Frontal cortex (tissue), 4 donors: ENCODE results near the gene KLHDC8A. TPM values are rescaled to one million over a fixed set of nuclear protein-coding genes. Genes with fewer than 3 reads are reported as not detected.

ENCODE experiments used
- DNase-seq, 2 donors: peaks; one replicate each; pipeline ENCODE4 v3.0.0; 2012; ENCODE audit warnings: low spot score in 2 of 2
- FAIRE-seq: peaks from 2 replicates; lab custom pipeline; 2012; peaks lifted over from hg19 to GRCh38; lab: Jason Lieb, UNC
- total RNA-seq: library from RNA; depleted of rRNA; stranded (reverse); fragments of >200 nt; gene quantifications from one replicate; pipeline ENCODE4 v1.2.3, GENCODE V29; 2014
- donor health status: control.
- donor health status: control.
- donor health status: control.

KLHDC8A gene
- total RNA-seq, 1 donor from 2014 or later: 16.7 TPM

DNA sequence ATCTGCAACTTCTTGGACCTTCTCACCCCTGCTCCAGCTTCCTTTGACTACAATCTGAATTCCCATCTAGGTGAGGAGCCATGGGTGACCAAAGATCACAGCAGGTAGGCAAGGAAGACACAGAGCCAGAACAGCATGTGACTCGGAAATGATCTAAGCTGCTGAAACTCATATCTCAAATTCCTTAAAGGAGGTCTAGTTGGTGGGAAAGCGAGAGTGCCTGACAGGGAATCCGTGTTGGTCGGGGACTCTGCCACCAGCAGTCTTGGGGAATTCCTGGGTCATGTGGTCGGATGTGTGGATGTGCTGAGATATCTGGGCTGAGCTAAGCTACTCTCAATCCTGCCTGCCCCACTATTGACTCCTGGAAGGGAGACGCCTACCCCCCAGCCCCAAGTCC is 31.9 kb downstream of the KLHDC8A start:
- FAIRE-seq: no peak
- no peak for DNase-seq

DNA sequence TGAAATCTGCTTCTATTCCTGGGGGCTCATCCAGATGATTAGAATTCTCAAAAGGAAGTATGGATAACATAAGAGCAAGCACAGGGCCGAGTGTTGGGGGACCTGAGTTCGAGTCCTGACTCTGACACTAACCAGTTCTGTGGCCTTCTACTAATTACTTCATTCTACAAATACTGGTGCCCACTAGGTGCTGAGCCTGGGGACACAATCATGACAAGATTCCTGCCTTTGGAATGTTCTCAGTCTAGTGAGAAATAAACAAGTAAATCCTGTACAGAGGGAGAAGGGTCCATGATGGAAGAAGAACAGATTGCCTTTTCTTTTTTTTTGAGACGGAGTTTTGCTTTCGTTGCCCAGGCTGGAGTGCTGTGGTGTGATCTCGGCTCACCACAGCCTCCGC is 32.9 kb downstream of the KLHDC8A start:
- FAIRE-seq (no peak), DNase-seq (no peak)

DNA sequence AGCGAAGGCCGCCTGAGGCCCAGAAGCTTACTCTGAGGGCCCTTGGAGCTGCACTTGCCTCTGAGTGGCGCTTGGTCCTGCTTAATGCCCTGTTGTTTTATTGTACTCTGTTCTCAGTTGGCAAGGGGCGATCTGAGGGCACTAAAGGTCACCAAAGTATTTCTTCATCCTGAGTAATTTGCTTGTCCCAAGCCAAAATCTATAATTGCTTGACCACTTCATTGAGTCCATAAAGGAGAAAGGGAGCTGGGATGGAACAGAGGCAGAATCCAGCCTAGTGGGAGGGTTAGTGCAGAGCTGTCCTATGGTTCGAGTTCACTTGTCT is 34.8 kb downstream of the KLHDC8A start:
- FAIRE-seq: no peak
- no peak for DNase-seq

DNA sequence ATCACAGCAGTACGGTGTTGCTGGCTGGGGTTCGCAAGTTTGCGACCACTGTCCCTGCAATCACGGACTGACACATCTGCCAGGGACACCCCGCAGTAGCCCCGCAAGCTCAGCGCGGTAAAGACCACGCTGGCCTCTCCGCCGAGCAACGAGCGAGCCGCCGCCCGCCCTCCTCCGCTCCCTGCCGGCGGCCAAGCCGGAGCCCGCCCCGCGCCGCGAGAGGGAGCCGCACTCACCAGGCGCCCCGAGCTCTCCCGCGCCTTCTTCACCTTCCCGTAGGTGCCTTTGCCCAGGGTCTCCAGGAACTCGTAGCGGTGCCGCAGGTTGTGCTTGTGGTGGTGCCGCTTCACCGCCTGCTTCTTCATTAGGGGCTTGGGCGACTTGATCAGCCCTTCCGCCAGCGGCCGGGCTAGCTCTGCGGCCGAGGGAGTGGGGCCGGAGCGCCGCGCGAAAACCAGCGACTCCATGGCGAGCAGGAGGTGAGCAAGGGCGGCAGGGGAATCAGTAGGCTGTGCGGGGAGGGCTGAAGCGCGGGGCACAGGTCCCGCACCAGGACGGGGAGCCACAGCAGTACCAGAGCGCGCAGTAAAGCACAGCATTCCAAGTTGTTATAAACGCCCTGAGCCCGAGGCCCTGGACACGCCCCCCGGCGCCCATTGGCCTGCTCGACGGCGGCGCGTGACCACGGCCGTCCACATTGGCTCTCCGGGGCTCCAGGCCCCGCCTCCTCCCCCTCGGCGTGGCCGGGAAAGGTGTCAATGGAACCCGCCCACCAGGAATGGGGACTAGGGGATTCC is 35.4 kb downstream of the KLHDC8A start, which contains the start of gene NUAK2:
TSS of gene NUAK2 (minus strand) at position 584 of the 797 bp plus-strand sequence. CDS start at position 467, 117 bp downstream.
- FAIRE-seq (no peak), DNase-seq (peak; percentile 86 to 89)

DNA sequence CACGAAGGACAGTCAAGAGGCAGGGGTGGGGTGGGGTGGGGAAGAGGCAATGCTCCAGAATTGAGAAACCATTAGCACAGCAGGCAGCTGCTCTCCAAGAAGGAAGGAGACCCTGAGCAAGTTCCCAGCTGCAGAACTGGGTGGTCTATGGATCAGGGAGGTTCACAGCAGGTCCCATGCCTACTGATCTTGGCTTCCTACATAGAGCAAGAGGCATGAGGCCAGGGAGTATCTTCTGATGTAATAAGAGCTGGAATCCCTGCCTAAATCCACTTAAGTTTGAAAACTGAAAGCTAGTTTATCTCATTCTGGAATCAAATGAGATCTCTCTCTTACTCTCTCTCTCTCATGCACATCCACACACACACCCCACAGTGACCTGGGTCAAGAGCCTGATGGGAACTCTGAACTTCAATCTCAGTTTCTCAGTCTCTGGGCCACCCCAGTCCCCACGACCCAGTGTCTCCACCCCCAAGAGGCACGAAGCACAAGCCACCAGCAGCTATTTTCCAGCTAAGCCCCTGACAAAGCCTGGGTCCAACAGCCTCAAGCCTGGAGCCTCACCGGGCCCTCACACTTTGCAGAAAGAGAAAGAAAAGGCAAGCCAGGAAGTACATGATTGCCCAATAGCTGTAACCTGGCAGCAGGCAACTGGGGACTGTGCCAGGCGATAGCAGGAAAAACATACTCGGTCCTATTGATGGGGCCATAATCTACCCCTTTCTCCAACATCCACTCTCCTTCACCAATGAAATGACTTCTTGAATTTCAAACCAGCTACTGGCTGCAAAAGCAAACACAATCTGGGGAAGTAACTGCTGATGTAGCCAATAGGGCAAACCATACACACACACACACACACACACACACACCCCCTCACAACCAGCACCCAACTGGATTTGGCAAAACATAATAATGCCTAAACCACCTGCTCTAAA is 37.4 kb downstream of the KLHDC8A start:
- no peak for DNase-seq
- FAIRE-seq: no peak

DNA sequence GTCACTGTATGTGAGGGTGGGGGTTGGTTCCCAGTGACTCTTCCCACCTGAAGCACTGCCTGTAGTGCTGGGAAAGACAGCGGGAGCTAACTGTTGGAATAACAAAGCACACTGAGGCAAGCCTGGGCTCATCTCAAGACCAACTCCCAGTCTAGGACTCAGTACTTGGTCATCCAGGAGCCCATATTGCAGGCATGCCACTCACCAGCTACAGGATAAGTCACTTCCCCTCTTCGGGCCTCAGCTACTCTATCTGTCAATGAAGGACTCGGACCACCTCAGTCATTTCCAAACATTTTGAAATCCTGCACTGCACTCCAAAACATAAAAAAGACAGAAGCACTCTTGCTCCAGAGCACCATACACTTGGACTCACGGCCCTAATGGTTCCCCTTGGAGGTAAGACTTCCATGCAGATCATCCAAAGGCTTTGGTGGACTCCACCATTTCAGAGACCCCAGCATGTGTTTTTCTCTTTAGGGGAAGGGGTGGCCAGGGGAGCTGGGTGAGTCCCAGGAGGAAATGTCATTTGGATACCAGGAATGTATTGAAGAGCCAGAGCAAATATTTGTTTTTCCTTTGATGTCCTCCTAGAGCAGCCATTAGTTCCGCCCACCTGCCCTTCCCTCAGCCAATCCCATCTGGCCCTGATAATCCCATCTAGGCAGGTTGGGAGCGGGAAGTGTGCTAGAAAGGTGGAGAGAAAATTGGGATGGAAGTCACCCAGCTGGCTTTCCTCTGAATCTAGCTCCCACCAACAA is 38.3 kb downstream of the KLHDC8A start:
- DNase-seq (no peak), FAIRE-seq (no peak)

DNA sequence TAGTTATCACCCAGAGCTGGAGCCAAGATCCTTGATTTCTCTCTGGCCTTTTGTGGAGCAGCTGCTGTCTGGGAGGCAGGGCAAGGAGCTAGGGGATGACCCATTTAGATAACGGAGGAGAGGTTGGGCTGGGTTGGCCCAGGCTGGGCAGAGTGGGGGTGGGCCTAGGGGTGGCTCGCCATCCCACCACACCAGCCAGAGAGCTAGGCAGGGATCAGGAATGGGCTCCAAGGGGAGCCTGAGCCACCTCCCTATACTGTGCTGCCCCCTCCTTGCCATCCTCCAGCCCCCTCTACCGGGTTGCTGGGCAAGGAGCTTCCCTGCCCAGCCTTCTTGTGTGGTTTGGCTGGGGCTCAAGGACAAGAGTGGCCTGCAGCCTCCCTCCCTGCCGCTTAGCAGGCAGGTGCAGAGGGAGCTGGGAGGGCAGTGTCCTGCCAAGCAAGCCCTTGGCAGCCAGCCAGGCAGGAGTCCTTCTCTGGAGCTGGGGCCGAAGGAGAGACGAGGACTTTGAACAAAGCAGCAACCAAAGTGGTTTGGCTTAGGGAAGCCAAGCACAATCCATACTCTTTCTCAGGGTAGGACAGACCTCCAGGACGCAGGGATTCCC is 39.3 kb downstream of the KLHDC8A start:
- FAIRE-seq: no peak
- DNase-seq: no peak

DNA sequence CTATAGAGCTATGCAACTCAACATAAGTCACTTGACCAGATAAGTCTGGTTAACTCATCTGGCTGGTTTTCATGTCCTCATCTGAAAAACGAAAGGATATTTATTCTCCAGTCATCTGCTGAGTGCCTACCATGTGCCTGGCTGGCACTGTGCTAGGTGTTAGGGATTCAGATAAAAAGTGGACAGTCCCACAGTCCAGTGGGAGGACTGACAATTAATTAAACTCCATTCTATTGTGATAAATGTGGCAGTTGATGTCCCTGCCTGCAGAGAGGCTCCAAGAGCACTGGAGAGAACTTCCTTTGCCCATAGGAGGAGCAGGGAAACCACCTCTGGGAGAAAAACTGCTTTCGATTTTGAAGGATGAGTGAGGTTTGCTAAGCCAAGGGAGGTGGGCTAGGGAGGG is 40.6 kb downstream of the KLHDC8A start:
- no peak for FAIRE-seq
- DNase-seq: no peak

DNA sequence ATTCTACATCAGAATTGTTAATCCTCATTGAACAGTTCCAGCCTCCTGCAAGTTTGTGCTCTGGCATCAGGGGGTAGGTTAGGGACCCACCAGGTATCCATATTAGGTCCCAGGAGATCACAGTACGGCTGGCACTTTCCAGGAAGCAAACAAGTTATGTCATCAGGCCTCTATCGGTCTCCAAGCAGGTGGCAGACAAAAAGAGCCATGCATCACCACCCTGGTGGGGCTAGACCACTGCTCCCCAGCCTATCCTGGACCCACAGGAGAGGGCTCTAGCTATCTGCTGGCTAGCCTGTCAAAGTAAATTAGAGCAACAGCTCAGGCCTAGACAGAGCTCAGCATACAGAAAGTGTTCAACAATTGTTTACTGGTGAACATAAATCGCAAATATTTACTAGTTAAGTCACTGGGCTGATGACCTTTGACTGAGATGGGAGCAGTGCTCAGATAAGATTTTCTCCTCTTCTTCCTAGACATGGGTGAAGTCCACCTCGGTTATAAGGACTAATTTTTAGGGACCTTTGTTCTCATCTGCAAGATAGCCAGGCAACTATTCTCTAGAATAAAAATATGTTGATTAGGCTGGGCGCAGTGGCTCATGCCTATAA is 41.6 kb downstream of the KLHDC8A start:
- DNase-seq: no peak
- FAIRE-seq: no peak

DNA sequence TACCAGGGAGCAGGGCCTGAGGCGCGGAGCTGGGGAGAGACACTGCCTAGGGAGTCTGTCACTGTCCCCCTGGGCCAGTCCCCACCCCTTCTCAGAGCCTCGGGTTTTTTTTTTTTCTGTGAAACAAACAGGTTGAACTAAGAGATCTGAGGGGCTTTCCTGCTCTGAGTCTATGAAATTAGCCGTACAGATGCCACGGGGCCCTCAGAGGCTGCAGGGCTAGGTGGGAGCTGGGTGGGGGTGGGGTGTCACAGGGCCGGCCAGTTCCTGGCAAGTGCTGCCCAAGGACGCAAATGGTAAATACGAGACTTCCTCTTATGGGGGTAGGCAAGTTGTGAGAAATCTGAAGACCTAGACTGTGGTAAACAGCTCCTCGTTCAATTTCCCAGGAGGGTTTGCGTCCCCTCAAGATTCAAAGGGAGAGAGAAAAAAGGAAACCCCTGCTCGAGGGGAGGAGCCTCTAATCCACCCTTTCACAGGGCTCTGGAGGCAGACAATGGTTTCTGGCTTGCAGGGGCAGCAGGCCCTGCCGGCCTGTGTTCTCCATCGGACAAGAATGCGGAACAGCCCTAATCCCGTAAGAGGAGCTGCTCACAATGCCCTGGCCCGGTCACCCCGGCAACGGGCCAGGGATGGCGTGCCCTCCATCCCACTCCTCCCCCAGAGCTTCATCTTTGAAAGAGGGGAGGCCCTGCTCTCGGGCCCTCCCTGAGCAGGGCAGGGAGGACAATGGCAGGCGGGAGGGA is 43.0 kb downstream of the KLHDC8A start:
- DNase-seq: no peak
- FAIRE-seq: no peak

DNA sequence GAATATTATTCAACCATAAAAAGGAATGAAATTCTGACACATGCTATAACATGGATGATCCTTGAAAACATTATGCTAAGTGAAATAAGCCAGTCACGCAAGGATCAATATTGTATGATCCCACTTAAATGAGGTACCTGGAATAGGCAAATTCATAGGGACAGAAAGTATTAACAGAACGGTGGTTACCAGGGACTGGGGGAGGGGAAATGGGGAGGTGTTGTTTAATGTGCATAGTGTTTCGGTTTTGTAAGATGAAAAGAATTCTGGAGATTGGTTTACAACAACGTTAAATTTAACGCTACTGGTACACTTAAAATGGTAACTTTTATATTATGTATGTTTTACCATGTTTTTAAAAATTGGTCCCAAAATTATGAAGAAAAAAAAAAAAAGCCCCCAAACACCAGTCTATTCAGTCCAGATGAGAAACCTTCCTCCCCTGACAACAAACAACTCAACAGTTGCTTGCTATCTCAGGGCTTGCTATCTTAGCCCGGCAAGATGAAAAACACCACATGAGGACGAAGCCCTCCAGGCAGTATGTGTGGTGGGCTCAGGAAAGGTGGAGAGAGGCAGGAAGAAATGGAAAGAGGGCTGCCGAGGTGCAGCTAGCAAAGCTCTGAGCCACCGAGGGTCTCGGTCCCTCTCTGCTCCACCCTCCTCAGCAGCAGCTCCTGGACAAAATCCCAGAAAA is 43.7 kb downstream of the KLHDC8A start:
- no peak for FAIRE-seq
- no peak for DNase-seq

DNA sequence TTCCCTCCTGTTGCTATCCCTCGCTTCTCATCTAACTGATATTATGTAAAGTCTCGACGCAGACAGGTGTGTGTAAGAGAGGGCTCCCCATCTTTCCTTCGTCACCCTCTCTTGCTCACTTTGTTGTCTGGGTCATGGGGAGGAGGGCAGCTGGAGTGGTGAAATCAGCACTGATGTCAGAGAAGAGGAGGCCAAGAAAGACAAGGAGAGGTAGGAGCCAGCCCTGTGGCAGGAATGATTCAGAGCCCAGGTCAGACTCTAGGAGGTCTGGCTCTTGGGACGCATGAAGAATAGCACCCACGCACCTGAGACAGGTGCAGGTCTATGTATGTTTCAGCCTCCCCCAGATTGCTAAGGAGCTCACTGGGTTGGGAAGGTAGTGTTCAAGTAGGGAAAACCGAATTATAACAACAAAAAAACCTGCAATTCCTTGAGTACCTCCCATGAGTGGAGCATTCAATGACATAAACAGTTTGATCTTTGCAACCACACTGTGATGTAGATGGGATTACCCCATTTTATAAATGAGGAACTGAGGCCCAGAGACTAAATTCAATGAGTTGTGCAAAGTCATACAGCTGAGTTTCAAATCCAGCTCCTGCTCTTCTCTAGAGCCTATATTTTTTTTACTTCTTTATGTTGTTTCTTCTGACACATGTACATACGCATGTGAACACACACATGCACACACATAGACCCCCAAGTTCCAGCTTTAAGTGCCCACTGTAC is 45.6 kb downstream of the KLHDC8A start:
- no peak for FAIRE-seq
- no peak for DNase-seq

DNA sequence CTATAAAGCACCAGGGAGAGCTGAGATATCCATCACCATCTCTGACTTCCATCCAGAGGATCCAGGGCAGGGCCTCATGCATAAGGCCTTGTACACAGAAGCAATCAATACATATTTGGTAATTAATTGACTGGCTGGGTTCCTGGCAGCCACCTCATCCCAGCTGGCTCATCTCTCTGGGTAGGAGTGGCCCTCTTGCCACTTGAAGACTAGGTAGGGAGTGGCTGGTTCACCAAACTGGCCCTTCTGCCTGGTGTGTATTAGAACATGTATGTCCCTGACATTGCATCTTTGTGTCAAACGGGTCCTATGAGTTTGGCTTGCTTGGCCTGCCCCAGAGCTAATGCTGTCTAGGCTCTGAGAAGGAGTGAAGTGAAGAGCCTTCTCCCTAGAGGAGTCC is 47.0 kb downstream of the KLHDC8A start:
- no peak for FAIRE-seq

DNA sequence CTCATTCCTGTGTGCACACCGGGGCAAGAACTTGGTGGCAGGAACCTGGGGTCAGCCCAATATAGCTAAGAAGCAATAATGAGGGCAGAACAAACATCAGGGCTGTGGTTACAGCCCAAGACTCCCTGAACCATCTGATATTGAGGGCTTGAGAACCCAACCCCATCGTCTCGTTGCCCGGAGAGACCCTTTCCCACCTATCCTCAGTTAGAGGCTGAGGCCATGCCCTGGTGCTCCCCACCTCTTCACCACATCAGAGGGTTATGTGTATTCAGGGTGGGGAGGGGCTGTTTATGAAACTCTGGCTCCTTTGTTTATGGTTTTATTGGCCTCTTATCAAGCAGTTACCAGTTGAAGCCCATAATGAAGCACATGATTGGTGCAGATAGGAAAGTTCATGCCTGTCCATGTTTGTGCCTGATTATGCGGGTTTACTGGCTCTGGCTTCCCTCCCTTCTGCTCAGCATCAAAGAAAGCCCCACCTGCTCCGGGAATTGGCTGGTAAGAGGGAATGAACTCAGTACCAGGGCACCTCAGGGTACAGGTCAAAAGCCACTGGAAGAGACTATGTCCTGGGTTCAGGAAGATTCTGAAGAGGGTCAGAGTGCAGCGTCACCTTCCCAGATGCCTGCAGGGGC is 49.7 kb downstream of the KLHDC8A start:
- DNase-seq: no peak
- FAIRE-seq: no peak

More for the DNA sequence above, 47.0 kb downstream of the KLHDC8A start:
- DNase-seq: no peak

DNA sequence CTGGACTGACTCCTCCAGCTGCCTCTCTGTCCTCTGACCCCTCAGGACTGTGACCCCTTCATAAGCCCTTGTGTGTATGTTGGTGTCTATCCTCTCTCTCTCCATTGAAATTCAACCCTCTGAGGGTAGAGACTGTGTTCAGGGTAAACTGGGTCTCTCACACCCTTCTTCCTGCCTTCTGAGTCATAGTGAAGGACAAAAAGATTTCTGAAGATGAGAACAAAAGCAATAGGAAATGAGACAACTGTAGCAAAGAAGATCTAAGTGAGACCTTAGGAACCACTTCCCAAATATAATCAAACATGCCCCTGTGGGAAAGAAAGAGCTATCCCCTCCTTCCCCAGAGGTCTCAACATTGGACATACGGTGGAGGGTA is 52.0 kb downstream of the KLHDC8A start:
- FAIRE-seq: no peak
- DNase-seq: no peak

DNA sequence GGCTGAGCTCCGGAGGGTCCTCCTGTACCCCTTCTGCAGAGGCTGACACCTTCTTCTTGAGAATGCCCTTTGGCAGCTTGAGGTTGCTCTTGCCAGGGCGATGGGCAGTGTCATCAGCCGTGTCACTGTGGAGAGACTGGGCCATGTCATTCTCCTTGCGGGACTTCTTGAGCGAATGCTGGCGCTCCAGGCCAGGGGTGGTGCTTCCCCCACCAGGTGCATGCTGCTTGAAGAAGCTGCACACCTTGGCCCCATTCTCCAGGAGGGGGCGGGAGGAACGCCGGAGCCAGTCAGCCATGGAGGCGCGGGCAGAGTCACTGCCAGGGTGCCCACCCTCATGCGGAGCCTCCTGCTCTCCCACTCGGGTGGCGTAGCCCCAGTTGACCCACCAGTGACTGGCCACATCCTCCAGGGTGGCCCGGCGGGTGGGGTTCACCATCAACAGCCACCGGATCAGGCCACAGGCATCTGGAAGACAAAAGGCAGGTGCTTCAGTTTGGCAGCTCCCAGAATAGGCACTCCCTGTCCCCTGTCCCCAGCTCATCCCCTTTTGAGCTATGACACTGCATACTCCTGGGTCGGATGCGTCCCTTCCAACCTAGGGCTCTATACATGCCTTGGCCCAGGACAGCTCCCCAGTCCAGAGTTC is 52.6 kb downstream of the KLHDC8A start:
- DNase-seq (no peak), FAIRE-seq (no peak)
